Right cardiac atrium (tissue), 5 donors: Measurements from ENCODE around the gene TMEM237. TPM values are rescaled to one million over a fixed set of nuclear protein-coding genes. Genes with fewer than 3 reads are reported as not detected.

ENCODE experiments used
- ATAC-seq, 2 donors: fragments of 200-7000 bp; cut with Tn5 transposase; one replicate each; pipeline versions ENCODE4 v1.8.0 to v1.9.1; 2020; ENCODE audit warnings: moderate library complexity in 2 of 2, mild to moderate bottlenecking in 1 of 2
- DNase-seq, 3 donors: peaks; one replicate each; pipeline ENCODE4 v3.0.0-alpha.2; 2020
- H3K27ac ChIP-seq: one replicate; pipeline ENCODE4 v1.5.1; 2013; ENCODE audit warnings: mild to moderate bottlenecking, low read length, control low read depth, moderate library complexity
- H3K27me3 ChIP-seq: one replicate; pipeline ENCODE4 v1.6.1; 2013; ENCODE audit not compliant: control insufficient read depth, insufficient read depth
- H3K4me1 ChIP-seq: one replicate; pipeline ENCODE4 v1.6.1; 2013; ENCODE audit warnings: low read length; ENCODE audit not compliant: control insufficient read depth, insufficient read depth
- H3K4me3 ChIP-seq: one replicate; pipeline ENCODE4 v1.5.1; 2013; ENCODE audit warnings: low read length, control low read depth
- H3K9me3 ChIP-seq: one replicate; pipeline ENCODE4 v1.6.1; 2013; ENCODE audit warnings: low read length; ENCODE audit not compliant: control insufficient read depth
- WGBS: extraction: QIAGEN DNeasy Blood & Tissue Kit; methylation state at CpG from one replicate; pipeline ENCODE4 v1.1.7; 2013; 5-methylcytosine and 5-hydroxymethylcytosine counted together
- intact Hi-C, 4 donors: fragments of 100-400 bp; cut with DNase I; formaldehyde crosslinking; loops; one replicate each; pipeline versions ENCODE4 v1.11.0 to v1.14.0; 2022 to 2023
- polyA plus RNA-seq: library from polyadenylated mRNA; stranded (reverse); fragments of 200-250 nt; gene quantifications from one replicate; pipeline ENCODE4 v1.2.3, GENCODE V29; 2013
- total RNA-seq, 4 donors: library from RNA; stranded (reverse); fragmentation: NEBNext Ultra II Directional; extraction: Animal tissue kit (Norgen Biotek cat#: 25700); gene quantifications; one replicate each; pipeline ENCODE4 v1.2.1, GENCODE V29; 2021
- donor health status: healthy with polysubstance abuse.
- donor health status: DM: no; HTN: yes; CAD: no.
- donor health status: DM: no; HTN: no; CAD: no.
- donor health status: DM: no; HTN: yes; CAD: no; lungs with severe emphysema.
- donor health status: DM: yes; HTN: yes; CAD: no.

TMEM237 gene
- total and polyA plus RNA-seq, 5 donors: 12.1 to 22.8 (median 19.4) TPM

- Histone ChIP-seq H3K4me3 (peak overlapping the region; percentile 90), H3K4me1 (no peaks in the 10 kb centered on the region), H3K27ac (peak overlapping the region; percentile 82), H3K27me3 (no peaks in the 10 kb centered on the region), H3K9me3 (no peaks in the 10 kb centered on the region)
- DNase-seq (no peak), ATAC-seq (peak; percentile 50 to 55)
- WGBS: under 1% methylated on average over 16 of the region's 16 CpGs
- intact Hi-C loops: no loop called here
Measured at GRCh38 chr2:201642086-201642578, 1.2 kb downstream of the TMEM237 start.

GRCh38 chr2:201639205-201639604 is 4.1 kb downstream of the TMEM237 start:
- no peak overlapping the region for H3K27ac ChIP-seq
- intact Hi-C loops: no loop called here

GRCh38 chr2:201638326-201638725 is 5.0 kb downstream of the TMEM237 start:
- DNase-seq (no peak), ATAC-seq (no peak)
- Histone ChIP-seq H3K4me3 (no peak overlapping the region), H3K4me1 (no peaks in the 10 kb centered on the region), H3K27ac (no peak overlapping the region), H3K9me3 (no peaks in the 10 kb centered on the region), H3K27me3 (no peaks in the 10 kb centered on the region)
- 80% methylated on average over 4 of the region's 4 CpGs for WGBS
- intact Hi-C loops: no loop called here

More at GRCh38 chr2:201639205-201639604, 4.1 kb downstream of the TMEM237 start:
- 84% methylated on average over 3 of the region's 3 CpGs for WGBS
- Histone ChIP-seq H3K4me3 (no peak overlapping the region), H3K9me3 (no peaks in the 10 kb centered on the region), H3K4me1 (no peaks in the 10 kb centered on the region), H3K27me3 (no peaks in the 10 kb centered on the region)
- DNase-seq (no peak), ATAC-seq (no peak)

GRCh38 chr2:201633661-201634249 is 9.5 kb downstream of the TMEM237 start:
- intact Hi-C loops: no loop called here
- Histone ChIP-seq H3K4me3 (no peak overlapping the region), H3K27ac (no peak overlapping the region), H3K4me1 (no peaks in the 10 kb centered on the region), H3K9me3 (no peaks in the 10 kb centered on the region), H3K27me3 (no peaks in the 10 kb centered on the region)
- ATAC-seq (no peak), DNase-seq (no peak)
- 63% methylated on average over 4 of the region's 4 CpGs for WGBS

GRCh38 chr2:201631041-201631440 is 12.3 kb downstream of the TMEM237 start:
- Histone ChIP-seq H3K4me3 (no peak overlapping the region), H3K4me1 (no peaks in the 10 kb centered on the region), H3K9me3 (no peaks in the 10 kb centered on the region), H3K27ac (no peak overlapping the region), H3K27me3 (no peaks in the 10 kb centered on the region)
- DNase-seq (no peak), ATAC-seq (no peak)
- intact Hi-C loops: no loop called here
- WGBS: 93% methylated on average over 8 of the region's 8 CpGs

GRCh38 chr2:201630577-201630976 is 12.7 kb downstream of the TMEM237 start:
- no peaks in the 10 kb centered on the region for H3K4me1 ChIP-seq
- no peak overlapping the region for H3K4me3 ChIP-seq
- no peaks in the 10 kb centered on the region for H3K27me3 ChIP-seq
- intact Hi-C loops: no loop called here
- DNase-seq (no peak), ATAC-seq (no peak)
- H3K27ac ChIP-seq: no peak overlapping the region
- no peaks in the 10 kb centered on the region for H3K9me3 ChIP-seq
- 80% methylated on average over 2 of the region's 2 CpGs for WGBS

GRCh38 chr2:201628545-201628944 is 14.8 kb downstream of the TMEM237 start:
- intact Hi-C loops: no loop called here
- no peak overlapping the region for H3K27ac ChIP-seq

GRCh38 chr2:201622306-201622970 is 20.9 kb downstream of the TMEM237 start:
- Histone ChIP-seq H3K4me1 (no peaks in the 10 kb centered on the region), H3K9me3 (no peaks in the 10 kb centered on the region), H3K4me3 (no peak overlapping the region), H3K27me3 (no peaks in the 10 kb centered on the region), H3K27ac (no peak overlapping the region)
- ATAC-seq: no peak
- WGBS: 66% methylated on average over 5 of the region's 5 CpGs
- DNase-seq: no peak
- intact Hi-C loops: no loop called here

More at GRCh38 chr2:201628545-201628944, 14.8 kb downstream of the TMEM237 start:
- Histone ChIP-seq H3K27me3 (no peaks in the 10 kb centered on the region), H3K4me1 (no peaks in the 10 kb centered on the region), H3K9me3 (no peaks in the 10 kb centered on the region), H3K4me3 (no peak overlapping the region)
- DNase-seq (no peak), ATAC-seq (no peak)
- WGBS: 60% methylated on average over 2 of the region's 2 CpGs

- Histone ChIP-seq H3K9me3 (no peaks in the 10 kb centered on the region), H3K4me3 (no peak overlapping the region), H3K4me1 (no peaks in the 10 kb centered on the region), H3K27ac (no peak overlapping the region), H3K27me3 (no peaks in the 10 kb centered on the region)
- ATAC-seq: no peak
- intact Hi-C loops: no loop called here
- 74% methylated on average over 4 of the region's 4 CpGs for WGBS
- no peak for DNase-seq
Measured at GRCh38 chr2:201621293-201621999, 21.9 kb downstream of the TMEM237 start.

GRCh38 chr2:201618744-201619662 is 24.3 kb downstream of the TMEM237 start:
- no peak overlapping the region for H3K27ac ChIP-seq
- WGBS: 34% methylated on average over 39 of the region's 39 CpGs
- DNase-seq: peak; percentile 88 to 95 (median 94)
- no peaks in the 10 kb centered on the region for H3K4me1 ChIP-seq
- no peaks in the 10 kb centered on the region for H3K27me3 ChIP-seq
- peak overlapping the region; percentile 16 for H3K4me3 ChIP-seq
- no peaks in the 10 kb centered on the region for H3K9me3 ChIP-seq
- ATAC-seq: peak; percentile 97
- intact Hi-C loops: no loop called here
